K562 (cell line): ENCODE results near the gene ATG7. TPM values are rescaled to one million over a fixed set of nuclear protein-coding genes. Genes with fewer than 3 reads are reported as not detected.

ENCODE experiments used
- ATAC-seq: fragments of 200-7000 bp; cut with Tn5 transposase; 3 replicates; pipeline ENCODE4 v1.9.1; 2020; ENCODE audit warnings: moderate library complexity
- BruUV-seq: library from RNA; stranded (reverse); fragments of 400-500 nt; replicated peaks from 2 replicates; lab custom pipeline; 2021; lab: Mats Ljungman, UMichigan
- CTCF ChIA-PET: fragments of 300-600 bp; formaldehyde crosslinking; extraction: SDS; loops from one replicate; lab custom pipeline; 2021; ENCODE audit warnings: low intra/inter-chr PET ratio; lab: Yijun Ruan, JAX
- POLR2A ChIA-PET: fragments of 300-600, 350-650 bp; sonication (Branson Sonifier 250); formaldehyde crosslinking; extraction: SDS; loops from one replicate; lab custom pipeline; 2021; ENCODE audit warnings: antibody characterized with exemption, inconsistent platforms; lab: Yijun Ruan, JAX
- DNase-seq, 4 experiments: peaks; one replicate each; pipeline versions ENCODE4 v3.0.0 to v3.0.0-alpha.2; 2011 to 2018; ENCODE audit warnings: low spot score in 3 of 4, mixed read lengths in 3 of 4; ENCODE audit errors: extremely low read depth in 1 of 4
- FAIRE-seq: peaks from 2 replicates; lab custom pipeline; 2011; peaks lifted over from hg19 to GRCh38; lab: Jason Lieb, UNC
- H2AFZ ChIP-seq: 2 replicates; pipeline ENCODE4 v1.6.0; 2011; ENCODE audit warnings: low read depth, low read length, control low read depth, inconsistent platforms
- H3K27ac ChIP-seq: fragments of 200-600 bp; 3 replicates; pipeline ENCODE4 v1.8.0; 2011; ENCODE audit warnings: low read depth, mild to moderate bottlenecking, control low read depth, inconsistent platforms, low read length, moderate library complexity, mixed read lengths; ENCODE audit errors: extremely low read depth
- H3K27me3 ChIP-seq, 2 experiments: fragments of 300-600 bp in 1 of 2; 2 replicates in 1 of 2; 3 replicates in 1 of 2; pipeline versions ENCODE4 v1.6.0 to v1.8.0; 2011; ENCODE audit warnings: inconsistent platforms in 2 of 2, low read length in 2 of 2, mild to moderate bottlenecking in 1 of 2, mixed read lengths in 1 of 2, moderate library complexity in 1 of 2; ENCODE audit not compliant: control insufficient read depth in 2 of 2, insufficient read depth in 2 of 2
- H3K36me3 ChIP-seq: fragments of 300-600 bp; 3 replicates; pipeline ENCODE4 v1.8.0; 2011; ENCODE audit warnings: mild to moderate bottlenecking, low read length, inconsistent platforms; ENCODE audit not compliant: control insufficient read depth, insufficient read depth
- H3K4me1 ChIP-seq, 2 experiments: fragments of 200-600 bp in 1 of 2; replicated peaks in 1 of 2; 2 replicates in 1 of 2; 3 replicates in 1 of 2; pipeline versions ENCODE4 v1.5.1 to v1.8.0; 2011; ENCODE audit warnings: inconsistent platforms in 2 of 2, low read length in 2 of 2, mild to moderate bottlenecking in 1 of 2, mixed read lengths in 1 of 2, moderate library complexity in 1 of 2; ENCODE audit not compliant: control insufficient read depth in 2 of 2, insufficient read depth in 2 of 2
- H3K4me2 ChIP-seq: 2 replicates; pipeline ENCODE4 v1.6.1; 2011; ENCODE audit warnings: low read length, control low read depth, inconsistent platforms, mixed read lengths; ENCODE audit not compliant: insufficient read depth
- H3K4me3 ChIP-seq: fragments of 200-600 bp; sonication (generic), shearing (Covaris generic); 2 replicates; pipeline ENCODE4 v1.5.1; 2016; ENCODE audit warnings: control low read depth, inconsistent platforms
- H3K79me2 ChIP-seq: fragments of 200-600 bp; 3 replicates; pipeline ENCODE4 v1.8.0; 2011; ENCODE audit warnings: low read length, inconsistent platforms; ENCODE audit not compliant: control insufficient read depth, insufficient read depth
- H3K9ac ChIP-seq, 2 experiments: 2 replicates each; pipeline versions ENCODE4 v1.6.0 to v1.6.1; 2011; ENCODE audit warnings: low read depth in 2 of 2, low read length in 2 of 2, control low read depth in 1 of 2, inconsistent platforms in 1 of 2, mild to moderate bottlenecking in 1 of 2, mixed read lengths in 1 of 2; ENCODE audit not compliant: insufficient read depth in 1 of 2
- H3K9me1 ChIP-seq: one replicate; pipeline ENCODE4 v1.6.0; 2011; ENCODE audit warnings: inconsistent platforms, mild to moderate bottlenecking, low read length, moderate library complexity; ENCODE audit not compliant: control insufficient read depth, insufficient read depth
- H3K9me3 ChIP-seq: replicated peaks from 2 replicates; pipeline ENCODE4 v1.5.1; 2011; ENCODE audit warnings: low read depth, low read length, inconsistent platforms; ENCODE audit not compliant: control insufficient read depth, insufficient read depth
- H4K20me1 ChIP-seq: replicated peaks from 2 replicates; pipeline ENCODE4 v1.6.1; 2011; ENCODE audit warnings: low read length, inconsistent platforms, mixed read lengths; ENCODE audit not compliant: control insufficient read depth, insufficient read depth
- CUX1 ChIP-seq: fragments of 200-800 bp; sonication (Bioruptor generic); IDR thresholded peaks from 2 replicates; pipeline ENCODE4 v1.6.1; 2016; ENCODE audit warnings: missing genetic modification characterization, missing compliant biosample characterization
- GATAD2A ChIP-seq: fragments of 450-650 bp; IDR thresholded peaks from 2 replicates; pipeline ENCODE4 v1.6.1; 2017
- MTA1 ChIP-seq: fragments of 450-650 bp; IDR thresholded peaks from 2 replicates; pipeline ENCODE4 v1.6.1; 2017; ENCODE audit warnings: borderline replicate concordance
- NFRKB ChIP-seq: fragments of 450-650 bp; IDR thresholded peaks from 2 replicates; pipeline ENCODE4 v1.6.1; 2016; ENCODE audit warnings: low read depth
- PRMT5 ChIP-seq: sonication (generic); formaldehyde crosslinking; IDR thresholded peaks from 2 replicates; pipeline ENCODE4 v1.5.0; 2020; ENCODE audit warnings: missing genetic modification reagents
- PTBP1 ChIP-seq: fragments of 200-400 bp; formaldehyde crosslinking; IDR thresholded peaks from 2 replicates; pipeline ENCODE4 v1.6.1; 2017; ENCODE audit warnings: low read depth, low read length
- SFPQ ChIP-seq: fragments of 200-400 bp; formaldehyde crosslinking; IDR thresholded peaks from 2 replicates; pipeline ENCODE4 v1.6.1; 2017; ENCODE audit warnings: mild to moderate bottlenecking, low read depth, low read length, moderate library complexity
- TSC22D4 ChIP-seq: fragments of 450-650 bp; IDR thresholded peaks from 2 replicates; pipeline ENCODE4 v1.6.1; 2016; ENCODE audit warnings: missing genetic modification characterization, missing biosample characterization, control low read depth
- ZNF75A ChIP-seq: fragments of 450-650 bp; formaldehyde crosslinking; IDR thresholded peaks from 2 replicates; pipeline ENCODE4 v1.4.0; 2020; ENCODE audit warnings: mild to moderate bottlenecking
- WGBS: fragments of 100-300 bp; shearing (Covaris generic); methylation state at CpG from one replicate; pipeline ENCODE4 v1.1.6; 2016; ENCODE audit warnings: low coverage, mixed read lengths; ENCODE audit not compliant: insufficient coverage; ENCODE audit errors: missing lambda C conversion rate; 5-methylcytosine and 5-hydroxymethylcytosine counted together
- in situ Hi-C: fragments of 300-500 bp; cut with MboI; formaldehyde crosslinking; loops from 4 replicates; pipeline ENCODE4 v1.15.0; 2018; ENCODE audit warnings: inconsistent platforms, mixed read lengths
- intact Hi-C: fragments of 100-400 bp; cut with micrococcal nuclease; formaldehyde crosslinking; loops from 2 replicates; pipeline ENCODE4 v1.14.2; 2022
- polyA plus RNA-seq, 8 experiments: library from polyadenylated mRNA; depleted of rRNA in 4 of 8; stranded (reverse) in 5 of 8; unstranded in 3 of 8; fragments of >200 nt; fragmentation: Nextera tagmentation in 2 of 8; fragmentation: Illumina TruSeq in 1 of 8; extraction: Ambion mirVana in 2 of 8; extraction: Trizol in 1 of 8; gene quantifications; 2 replicates each; pipeline versions ENCODE4 v1.2.1 to v1.2.3, GENCODE V29; 2011 to 2014; ENCODE audit warnings: inconsistent platforms in 1 of 8, missing spikeins in 1 of 8
- total RNA-seq, 7 experiments: library from RNA; depleted of rRNA in 6 of 7; stranded (reverse); fragments of >200 nt in 6 of 7; fragmentation: Illumina TruSeq in 2 of 7; extraction: Trizol in 2 of 7; gene quantifications; 2 replicates each; pipeline versions ENCODE4 v1.2.1 to v1.2.3, GENCODE V29; 2011 to 2021; ENCODE audit warnings: low replicate concordance in 1 of 7
- TF ChIP-seq, protein P1 (sequence below): fragments of 450-650 bp; formaldehyde crosslinking; IDR thresholded peaks from 2 replicates; pipeline ENCODE4 v1.4.0; 2022; ENCODE audit warnings: mild to moderate bottlenecking, moderate library complexity
- TF ChIP-seq, protein P2 (sequence below): IDR thresholded peaks from 3 replicates; pipeline ENCODE4 v1.6.1; 2011; ENCODE audit warnings: borderline replicate concordance, mild to moderate bottlenecking; ENCODE audit not compliant: insufficient read length, insufficient read depth

Gene ATG7
- total and polyA plus RNA-seq, 9 of the 15 experiments (the other 6 are each of a cell fraction or from before 2014, with no cell fraction given): 18.3 to 45.3 (median 33.6) TPM

- H3K9ac ChIP-seq: no peak overlapping the region
- TF ChIP-seq SFPQ (no peak), PTBP1 (no peak), PRMT5 (CRISPR knock-in tag) (no peak), MTA1 (no peak), GATAD2A (no peak), CUX1 (CRISPR knock-in tag) (no peak), TSC22D4 (tag) (no peak), ZNF75A (CRISPR knock-in tag) (no peak), NFRKB (no peak)
- TF ChIP-seq, protein P1, sequence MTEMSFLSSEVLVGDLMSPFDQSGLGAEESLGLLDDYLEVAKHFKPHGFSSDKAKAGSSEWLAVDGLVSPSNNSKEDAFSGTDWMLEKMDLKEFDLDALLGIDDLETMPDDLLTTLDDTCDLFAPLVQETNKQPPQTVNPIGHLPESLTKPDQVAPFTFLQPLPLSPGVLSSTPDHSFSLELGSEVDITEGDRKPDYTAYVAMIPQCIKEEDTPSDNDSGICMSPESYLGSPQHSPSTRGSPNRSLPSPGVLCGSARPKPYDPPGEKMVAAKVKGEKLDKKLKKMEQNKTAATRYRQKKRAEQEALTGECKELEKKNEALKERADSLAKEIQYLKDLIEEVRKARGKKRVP (CRISPR knock-in tag): no peak
- TF ChIP-seq, protein P2, sequence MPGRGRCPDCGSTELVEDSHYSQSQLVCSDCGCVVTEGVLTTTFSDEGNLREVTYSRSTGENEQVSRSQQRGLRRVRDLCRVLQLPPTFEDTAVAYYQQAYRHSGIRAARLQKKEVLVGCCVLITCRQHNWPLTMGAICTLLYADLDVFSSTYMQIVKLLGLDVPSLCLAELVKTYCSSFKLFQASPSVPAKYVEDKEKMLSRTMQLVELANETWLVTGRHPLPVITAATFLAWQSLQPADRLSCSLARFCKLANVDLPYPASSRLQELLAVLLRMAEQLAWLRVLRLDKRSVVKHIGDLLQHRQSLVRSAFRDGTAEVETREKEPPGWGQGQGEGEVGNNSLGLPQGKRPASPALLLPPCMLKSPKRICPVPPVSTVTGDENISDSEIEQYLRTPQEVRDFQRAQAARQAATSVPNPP: no peak
- TF ChIP-seq, all 486 proteins: peak for 0
- BruUV-seq: no TSS peak
- no peak overlapping the region for H3K4me2 ChIP-seq
- H3K9me1 ChIP-seq: no peaks in the 10 kb centered on the region
- no peak overlapping the region for H3K27ac ChIP-seq
- no peak overlapping the region for H2AFZ ChIP-seq
- in situ Hi-C loops (no loop called here), intact Hi-C loops (loop anchor here (10.0 kb wide), 1 partner anchor 158 kb away; no protein-coding TSS in a partner anchor)
- ATAC-seq: no peak
- H3K79me2 ChIP-seq: no peaks in the 10 kb centered on the region
- H3K4me3 ChIP-seq: no peak overlapping the region
- peaks cover 0 to 11% of the 10 kb centered on the region in 2 experiments; a peak in 2 of 5 replicates for H3K4me1 ChIP-seq
- ChIA-PET POLR2A (no interaction called here), CTCF (no interaction called here)
- H4K20me1 ChIP-seq: no peaks in the 10 kb centered on the region
- no peak for FAIRE-seq
- H3K9me3 ChIP-seq: no peaks in the 10 kb centered on the region
- WGBS: 22% methylated on average over 7 of the region's 7 CpGs
- H3K27me3 ChIP-seq: no peaks in the 10 kb centered on the region
- no peak for DNase-seq
- no peaks in the 10 kb centered on the region for H3K36me3 ChIP-seq
These were observed 270.4 kb downstream of the ATG7 start for GRCh38 chr3:11542551-11542950.
